ENCODE results near the gene PSMG4. TPM values are rescaled to one million over a fixed set of nuclear protein-coding genes. Genes with fewer than 3 reads are reported as not detected.

The PSMG4 gene
- total and polyA plus RNA-seq, 8 donors, result 4.0 to 92.7 (median 27.4) TPM

DNA sequence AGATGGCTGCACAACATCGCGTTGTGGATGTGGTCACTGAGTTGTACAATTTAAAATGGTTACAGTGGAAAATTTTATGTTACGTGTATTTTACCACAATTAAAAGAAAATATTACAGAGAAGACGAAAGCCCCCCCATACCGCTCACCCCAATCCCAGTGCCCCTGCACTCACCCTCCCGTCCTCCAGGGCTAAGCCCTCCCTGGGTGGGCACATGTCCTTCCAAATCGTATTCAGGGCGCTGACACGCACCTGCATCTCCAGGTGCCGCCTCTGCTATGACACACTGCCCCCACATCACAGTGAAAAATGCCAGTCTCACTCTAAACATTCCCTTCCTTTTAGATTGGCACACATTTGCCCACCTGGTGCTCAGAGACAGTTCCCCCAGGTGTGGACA is 49.4 kb downstream of the PSMG4 start:
- no peak overlapping the region for H3K4me3 ChIP-seq
- no peaks in the 10 kb centered on the region for H3K4me1 ChIP-seq
- DNase-seq, result no peak
- H3K9me3 ChIP-seq, result no peaks in the 10 kb centered on the region
- intact Hi-C loops (cut with DNase I; ENCODE audit: low total_unique reads), result no loop called here
- H3K27me3 ChIP-seq, result no peaks in the 10 kb centered on the region
- H3K36me3 ChIP-seq, result peaks cover 0 to 16% (median 10%) of the 10 kb centered on the region in 4 donors
- TF ChIP-seq POLR2AphosphoS5 (IDR thresholded peaks at IDR 0.05) (no peak), EP300 (IDR thresholded peaks at IDR 0.05) (no peak), POLR2A (IDR thresholded peaks at IDR 0.05) (no peak)
- TF ChIP-seq, protein P1, sequence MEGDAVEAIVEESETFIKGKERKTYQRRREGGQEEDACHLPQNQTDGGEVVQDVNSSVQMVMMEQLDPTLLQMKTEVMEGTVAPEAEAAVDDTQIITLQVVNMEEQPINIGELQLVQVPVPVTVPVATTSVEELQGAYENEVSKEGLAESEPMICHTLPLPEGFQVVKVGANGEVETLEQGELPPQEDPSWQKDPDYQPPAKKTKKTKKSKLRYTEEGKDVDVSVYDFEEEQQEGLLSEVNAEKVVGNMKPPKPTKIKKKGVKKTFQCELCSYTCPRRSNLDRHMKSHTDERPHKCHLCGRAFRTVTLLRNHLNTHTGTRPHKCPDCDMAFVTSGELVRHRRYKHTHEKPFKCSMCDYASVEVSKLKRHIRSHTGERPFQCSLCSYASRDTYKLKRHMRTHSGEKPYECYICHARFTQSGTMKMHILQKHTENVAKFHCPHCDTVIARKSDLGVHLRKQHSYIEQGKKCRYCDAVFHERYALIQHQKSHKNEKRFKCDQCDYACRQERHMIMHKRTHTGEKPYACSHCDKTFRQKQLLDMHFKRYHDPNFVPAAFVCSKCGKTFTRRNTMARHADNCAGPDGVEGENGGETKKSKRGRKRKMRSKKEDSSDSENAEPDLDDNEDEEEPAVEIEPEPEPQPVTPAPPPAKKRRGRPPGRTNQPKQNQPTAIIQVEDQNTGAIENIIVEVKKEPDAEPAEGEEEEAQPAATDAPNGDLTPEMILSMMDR (IDR thresholded peaks at IDR 0.05), result no peak
- 91 to 95% (median 93%) methylated on average over 10 of the region's 10 CpGs for WGBS, 5 donors
- H3K27ac ChIP-seq, result no peak overlapping the region

DNA sequence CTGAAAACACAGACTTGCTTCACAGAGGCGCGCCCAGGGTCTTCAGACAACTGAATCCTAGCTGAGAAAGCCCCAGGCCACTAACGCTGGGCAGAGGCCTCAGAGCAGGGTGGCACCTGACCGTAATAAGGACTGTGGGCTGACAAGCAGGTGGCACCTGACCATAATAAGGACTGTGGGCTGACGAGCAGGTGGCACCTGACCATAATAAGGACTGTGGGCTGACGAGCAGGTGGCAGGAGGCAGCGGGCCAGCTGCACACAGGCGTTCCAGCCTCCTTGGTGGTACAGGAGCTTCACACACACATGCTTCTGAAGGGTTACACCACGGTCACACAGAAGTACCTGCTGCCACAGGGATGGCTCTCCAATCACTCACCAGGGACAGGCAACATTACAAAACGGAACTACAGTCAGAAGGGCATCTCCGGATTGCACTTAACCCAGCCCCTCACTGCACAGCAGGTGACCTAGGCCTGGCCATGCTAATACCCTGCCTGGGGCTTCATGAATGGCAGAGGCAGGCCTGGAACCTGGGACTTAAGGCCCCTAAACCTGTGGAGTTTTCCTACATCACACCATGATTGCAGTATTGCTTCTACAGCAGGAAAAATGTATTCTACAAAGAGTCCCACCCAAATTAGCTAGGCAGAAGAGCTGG is 50.8 kb downstream of the PSMG4 start:
- H3K4me3 ChIP-seq, result no peak overlapping the region
- peaks cover 0 to 16% (median 10%) of the 10 kb centered on the region in 4 donors for H3K36me3 ChIP-seq
- intact Hi-C loops (cut with DNase I; ENCODE audit: low total_unique reads), result no loop called here
- no peaks in the 10 kb centered on the region for H3K9me3 ChIP-seq
- H3K27me3 ChIP-seq, result no peaks in the 10 kb centered on the region
- TF ChIP-seq POLR2AphosphoS5 (IDR thresholded peaks at IDR 0.05) (no peak), EP300 (IDR thresholded peaks at IDR 0.05) (no peak), POLR2A (IDR thresholded peaks at IDR 0.05) (no peak)
- TF ChIP-seq, protein P1 (IDR thresholded peaks at IDR 0.05), result no peak
- 66 to 84% (median 75%) methylated on average over 8 to 11 of the region's 11 CpGs for WGBS, 5 donors
- no peak overlapping the region for H3K27ac ChIP-seq
- H3K4me1 ChIP-seq, result no peaks in the 10 kb centered on the region
- DNase-seq, result no peak

DNA sequence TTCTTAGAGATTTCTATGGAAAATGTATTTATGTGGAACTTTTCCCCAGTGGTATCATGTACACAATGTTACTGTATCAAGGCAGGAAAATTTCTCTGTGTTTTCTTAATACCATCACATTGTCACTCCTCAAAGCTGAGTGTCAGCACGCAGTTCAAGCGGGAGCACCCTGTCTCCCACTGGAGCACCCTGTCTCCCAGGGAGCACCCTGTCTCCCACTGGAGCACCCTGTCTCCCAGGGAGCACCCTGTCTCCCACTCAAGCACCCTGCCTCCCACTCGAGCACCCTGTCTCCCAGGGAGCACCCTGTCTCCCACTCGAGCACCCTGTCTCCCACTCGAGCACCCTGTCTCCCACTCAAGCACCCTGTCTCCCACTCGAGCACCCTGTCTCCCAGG is 51.3 kb downstream of the PSMG4 start:
- TF ChIP-seq, protein P1 (IDR thresholded peaks at IDR 0.05), result no peak
- TF ChIP-seq POLR2AphosphoS5 (IDR thresholded peaks at IDR 0.05), result no peak
- TF ChIP-seq EP300 (IDR thresholded peaks at IDR 0.05), result no peak
- TF ChIP-seq POLR2A (IDR thresholded peaks at IDR 0.05), result no peak
- Histone ChIP-seq H3K4me3 (no peak overlapping the region), H3K4me1 (no peaks in the 10 kb centered on the region), H3K36me3 (peaks cover 0 to 16% (median 11%) of the 10 kb centered on the region in 4 donors), H3K9me3 (no peaks in the 10 kb centered on the region), H3K27me3 (no peaks in the 10 kb centered on the region), H3K27ac (no peak overlapping the region)
- WGBS, 5 donors, result 72 to 94% (median 81%) methylated on average over 6 of the region's 6 CpGs
- DNase-seq, result no peak
- intact Hi-C loops (cut with DNase I; ENCODE audit: low total_unique reads), result no loop called here

DNA sequence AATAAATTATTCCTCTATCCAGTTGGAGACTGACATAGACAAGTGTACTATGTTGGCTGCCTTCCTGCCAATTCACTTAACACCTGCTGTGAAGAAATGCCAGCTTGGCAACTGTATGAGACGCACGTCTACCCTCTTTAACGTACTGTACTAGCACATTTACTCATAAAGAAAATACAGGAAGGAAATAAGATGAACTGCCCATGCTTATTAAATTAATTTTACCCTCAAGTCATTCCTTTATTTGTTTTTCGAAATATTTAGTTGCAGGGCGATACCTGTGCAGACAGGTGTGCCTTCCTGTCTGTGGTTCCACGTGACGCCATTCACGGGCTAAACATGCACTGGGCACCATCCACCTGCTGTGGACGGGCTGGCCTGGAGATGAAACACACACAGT is 52.0 kb downstream of the PSMG4 start:
- TF ChIP-seq, protein P1 (IDR thresholded peaks at IDR 0.05), result no peak
- TF ChIP-seq EP300 (IDR thresholded peaks at IDR 0.05) (no peak), POLR2A (IDR thresholded peaks at IDR 0.05) (no peak), POLR2AphosphoS5 (IDR thresholded peaks at IDR 0.05) (no peak)
- WGBS, 5 donors, result 73 to 82% (median 77%) methylated on average over 9 of the region's 9 CpGs
- H3K4me1 ChIP-seq, result no peaks in the 10 kb centered on the region
- no peaks in the 10 kb centered on the region for H3K9me3 ChIP-seq
- no peak overlapping the region for H3K27ac ChIP-seq
- H3K4me3 ChIP-seq, result no peak overlapping the region
- H3K27me3 ChIP-seq, result no peaks in the 10 kb centered on the region
- DNase-seq, result no peak
- peaks cover 0 to 21% (median 10%) of the 10 kb centered on the region in 4 donors for H3K36me3 ChIP-seq
- intact Hi-C loops (cut with DNase I; ENCODE audit: low total_unique reads), result no loop called here

Measured in stomach (tissue), 9 donors.